ENCODE measurements around the gene TTC13.

TTC13 gene

GRCh38 chr1:230867903-230868735 lies 110.5 kb downstream of the TTC13 start, which contains the start of gene C1orf198:
Gene C1orf198, minus strand, starts transcription at chr1:230868521. Its CDS starts 9 bp downstream, at chr1:230868512.
- DNase-seq = peak; percentile 47

DNA sequence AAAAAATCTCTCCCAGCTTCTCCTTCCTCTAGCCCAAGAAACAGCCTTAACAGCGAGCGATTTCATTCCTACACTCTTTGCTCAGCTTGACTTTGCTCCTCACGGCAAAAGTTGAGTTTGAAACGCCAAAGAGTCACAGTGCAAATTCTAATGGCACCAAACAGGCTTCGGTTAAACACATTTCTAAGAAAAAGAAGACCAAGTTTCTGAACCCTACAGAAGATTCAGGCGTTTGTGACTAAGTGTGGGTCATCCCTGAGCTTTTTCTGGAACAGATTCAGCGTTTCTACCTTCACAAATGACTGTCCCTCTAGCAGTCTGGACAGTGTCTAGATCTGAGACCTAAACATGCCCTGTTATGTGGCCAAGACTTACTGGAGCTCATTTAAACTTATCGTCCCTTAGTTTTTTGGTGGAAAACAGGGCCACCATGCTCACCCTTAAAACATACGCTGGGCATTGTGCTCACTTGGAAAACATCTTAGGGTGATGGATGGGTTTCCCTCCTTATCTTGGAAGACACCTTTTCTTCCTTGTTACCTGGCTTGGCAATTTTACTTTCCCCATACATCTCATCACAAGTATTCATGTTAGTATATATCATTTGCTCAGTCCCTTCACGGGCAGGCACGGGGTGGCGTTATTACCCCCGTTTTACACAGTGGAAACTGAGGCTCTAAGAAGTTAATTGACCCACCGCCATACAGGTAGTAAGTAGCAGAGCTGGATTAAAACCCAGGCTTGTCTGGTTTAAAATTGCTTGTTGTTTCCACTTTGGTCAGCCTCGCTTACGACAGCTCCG lies 111.4 kb downstream of the TTC13 start:
- DNase-seq = no peak

GRCh38 chr1:230866171-230867070 lies 112.2 kb downstream of the TTC13 start:
- DNase-seq = no peak

GRCh38 chr1:230865062-230865817 lies 113.4 kb downstream of the TTC13 start:
- DNase-seq = no peak

DNA sequence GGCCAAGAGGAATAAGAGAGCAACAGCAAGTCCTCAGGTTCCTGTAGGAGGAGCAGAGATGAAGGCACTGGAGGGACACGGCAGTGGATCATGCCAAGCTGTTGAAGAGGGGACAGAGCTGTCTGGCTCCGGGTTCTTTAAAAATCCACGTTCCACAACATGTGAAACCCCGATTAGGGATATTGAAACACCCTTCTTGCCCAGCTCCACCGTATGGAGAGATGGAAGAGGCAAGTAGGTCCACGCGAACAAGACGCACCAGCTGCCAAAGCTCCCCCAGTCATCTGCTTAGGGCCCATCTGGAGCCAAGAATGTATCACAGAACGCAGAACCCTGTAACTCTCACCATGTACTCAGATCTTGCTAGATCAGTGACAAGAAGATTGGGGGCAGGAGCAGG lies 114.2 kb downstream of the TTC13 start:
- no peak for DNase-seq

DNA sequence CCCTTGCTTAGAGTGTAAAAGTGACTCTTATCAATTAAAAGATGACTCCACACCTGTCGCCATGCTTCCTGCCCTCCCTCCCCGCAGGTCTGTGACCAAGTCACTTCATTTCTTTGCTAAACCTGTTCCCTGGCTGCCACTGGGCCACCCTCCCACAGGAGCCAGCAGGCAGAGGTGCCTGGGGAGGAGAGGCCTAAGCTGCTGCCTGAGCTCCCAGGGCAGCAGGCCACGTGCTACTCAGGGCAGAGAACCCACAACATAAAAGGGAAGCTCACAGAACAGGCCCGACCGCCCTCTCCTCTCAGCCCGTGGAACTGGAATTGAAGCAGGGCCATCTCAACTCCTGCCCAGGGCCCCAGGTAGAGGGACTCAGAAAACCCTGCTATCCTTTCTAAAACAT lies 115.2 kb downstream of the TTC13 start:
- no peak for DNase-seq

GRCh38 chr1:230861970-230862595 lies 116.6 kb downstream of the TTC13 start:
- DNase-seq = no peak

- no peak for DNase-seq
These were observed 117.2 kb downstream of the TTC13 start for GRCh38 chr1:230861489-230861888.

DNA sequence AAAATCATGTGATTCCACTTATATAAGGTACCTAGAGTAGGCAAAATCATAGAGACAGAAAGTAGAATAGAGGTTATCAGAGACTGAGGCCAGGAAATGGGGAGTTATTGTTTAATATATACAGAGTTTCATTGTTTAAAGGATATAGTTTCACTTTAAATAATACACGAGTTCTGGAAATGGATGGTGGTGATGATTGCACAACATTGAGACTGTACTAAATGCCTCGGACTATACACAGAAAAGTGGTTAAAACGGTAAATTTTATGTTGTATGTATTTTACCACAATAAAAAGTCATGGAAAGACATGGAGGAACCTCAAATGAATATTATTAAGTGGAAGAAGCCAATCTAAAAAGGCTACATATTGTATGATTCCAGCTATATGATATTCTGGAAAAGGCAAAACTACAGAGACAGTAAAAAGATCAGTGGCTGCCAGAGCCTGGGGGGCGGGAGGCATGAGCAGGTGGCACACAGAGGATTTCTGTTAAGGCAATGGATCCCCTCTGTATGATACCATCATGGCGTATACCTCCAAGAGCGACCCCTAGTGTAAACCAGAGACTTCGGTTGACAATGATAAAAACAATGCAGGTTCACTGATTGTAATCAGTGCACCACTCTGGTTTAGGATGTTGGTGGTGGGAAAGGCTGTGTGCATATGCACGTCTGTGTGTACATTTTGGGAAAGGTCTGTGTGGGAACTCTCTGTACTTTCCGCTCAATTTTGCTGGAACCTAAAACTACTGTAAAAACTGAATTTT lies 117.9 kb downstream of the TTC13 start:
- DNase-seq = no peak

- peak; percentile 60 for DNase-seq
These were observed 119.5 kb downstream of the TTC13 start for GRCh38 chr1:230858918-230859729.

DNA sequence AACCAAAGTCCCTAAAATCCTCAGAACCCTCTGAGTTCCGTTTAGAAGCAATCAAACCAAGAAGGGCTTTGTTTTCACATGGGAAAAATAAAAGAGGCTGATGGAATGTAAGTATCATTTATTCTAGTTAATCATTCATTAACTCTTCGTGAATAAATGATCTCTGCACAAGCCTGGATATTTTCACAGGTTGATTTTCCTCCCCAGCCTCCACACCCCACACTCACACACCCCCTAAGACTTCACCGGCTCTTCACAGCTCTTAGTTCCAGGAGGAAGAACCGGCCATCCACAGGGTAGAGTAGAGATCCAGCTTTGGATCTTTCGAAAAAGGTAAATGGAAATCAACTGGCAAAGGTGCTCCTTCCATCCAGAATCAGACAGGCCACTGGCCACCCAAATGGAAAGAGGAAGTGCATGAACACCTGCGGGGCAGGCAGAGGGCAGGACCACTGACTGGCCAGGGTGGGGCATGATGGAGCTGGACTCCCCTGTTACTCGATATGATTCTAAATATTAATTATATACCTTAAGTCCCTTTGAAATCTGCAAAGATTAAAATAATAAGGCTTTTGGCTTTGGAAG lies 120.3 kb downstream of the TTC13 start:
- no peak for DNase-seq

- DNase-seq = no peak
These were observed 120.8 kb downstream of the TTC13 start for GRCh38 chr1:230857822-230858221.

DNA sequence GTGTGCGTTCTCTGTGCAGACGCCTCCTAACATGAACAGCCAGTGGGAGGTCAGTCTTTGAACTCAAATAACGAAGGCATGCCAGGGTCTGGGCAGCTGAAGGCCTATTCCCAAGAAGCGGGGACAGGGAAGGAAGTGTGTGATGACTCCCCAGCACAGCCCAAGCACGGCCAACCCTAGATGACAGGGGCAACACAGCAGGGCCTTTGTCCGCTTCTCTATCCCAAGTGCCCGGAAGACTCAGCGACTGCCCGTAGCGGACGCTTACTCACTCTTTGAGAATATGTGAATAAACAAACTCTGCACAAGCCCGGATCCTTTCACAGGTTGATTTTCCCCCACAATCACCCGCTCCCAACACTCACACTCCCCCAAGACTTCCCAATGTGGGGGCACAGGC lies 121.6 kb downstream of the TTC13 start:
- no peak for DNase-seq

Data from HCEC 1CT (cell line).